DMS79 (cell line): ENCODE results near the gene NUMA1.

Experiments used
- DNase-seq: peaks from one replicate; lab custom pipeline; 2025; lab: John Stamatoyannopoulos, UW

NUMA1 gene

DNA sequence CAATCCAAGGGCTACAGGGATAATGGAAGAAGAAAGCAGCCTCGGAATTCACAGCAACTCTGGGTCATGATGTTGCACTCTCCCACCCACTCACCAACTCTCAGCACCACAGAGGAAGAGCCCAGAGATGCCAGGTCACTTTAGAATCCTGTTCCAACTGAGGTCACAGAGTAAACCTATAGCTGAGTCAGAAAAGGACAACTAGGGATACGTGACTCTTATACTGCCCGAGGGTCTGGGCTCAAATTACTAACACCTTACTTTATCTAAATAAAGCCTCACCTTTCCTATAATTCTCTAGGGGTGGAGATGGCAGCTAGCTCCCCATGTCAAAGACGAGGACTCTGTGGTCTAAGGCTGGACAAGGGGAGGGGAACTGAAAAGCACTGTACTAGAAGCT lies 57.0 kb downstream of the NUMA1 start:
- DNase-seq = no peak

DNA sequence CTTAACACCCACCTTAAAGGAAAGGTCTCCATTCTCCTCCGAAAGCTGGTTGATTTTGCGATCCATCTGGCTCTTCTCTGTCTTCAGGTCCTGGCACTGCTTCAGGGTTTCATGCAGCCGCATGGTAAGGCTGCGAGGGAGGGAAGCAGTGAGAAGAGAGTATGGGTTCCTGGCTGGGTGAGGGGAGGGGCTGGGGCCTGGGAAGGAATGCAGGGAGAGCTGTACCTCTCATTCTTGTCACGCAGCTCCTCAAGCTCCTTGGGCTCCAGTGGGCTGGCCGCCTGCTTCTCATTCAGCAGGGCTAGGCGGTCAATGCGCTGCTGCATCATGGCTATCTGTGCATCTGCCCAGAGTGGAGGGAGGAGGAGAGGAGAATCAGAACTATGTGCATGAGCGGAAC lies 62.2 kb downstream of the NUMA1 start:
- DNase-seq = no peak

DNA sequence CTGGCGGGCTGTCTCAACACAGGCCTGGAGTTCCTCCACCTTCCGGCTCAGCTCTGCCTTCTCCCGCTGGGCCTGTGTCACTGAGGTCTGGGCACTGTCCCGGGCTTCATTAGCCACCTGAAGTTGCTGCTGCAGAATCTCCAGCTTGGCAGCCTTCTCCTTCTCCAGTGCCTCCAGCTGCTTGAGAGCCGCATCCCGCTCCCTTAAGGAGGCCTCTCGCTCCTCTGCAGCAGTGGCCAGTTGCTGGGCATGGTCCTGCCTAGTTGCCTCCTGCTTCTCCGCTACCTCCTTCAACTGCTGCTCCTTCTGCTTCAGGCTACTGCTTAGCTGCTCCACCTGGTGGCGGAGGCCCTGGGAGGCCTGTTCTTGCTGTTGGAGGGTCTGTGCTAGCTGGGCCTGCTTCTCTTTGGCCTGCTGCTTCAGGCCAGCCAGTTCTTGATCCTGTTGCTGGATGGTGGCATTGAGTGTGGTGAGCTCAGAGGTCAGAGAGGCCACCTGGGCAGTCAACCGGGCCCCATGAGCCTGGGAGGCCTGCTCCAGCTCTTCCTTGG lies 64.8 kb downstream of the NUMA1 start:
- DNase-seq = no peak

- DNase-seq = no peak
These were observed 65.5 kb downstream of the NUMA1 start for GRCh38 chr11:72014761-72015320.

GRCh38 chr11:72013765-72014711 lies 66.3 kb downstream of the NUMA1 start:
- DNase-seq = no peak

- no peak for DNase-seq
These were observed 67.2 kb downstream of the NUMA1 start for GRCh38 chr11:72012897-72013721.

DNA sequence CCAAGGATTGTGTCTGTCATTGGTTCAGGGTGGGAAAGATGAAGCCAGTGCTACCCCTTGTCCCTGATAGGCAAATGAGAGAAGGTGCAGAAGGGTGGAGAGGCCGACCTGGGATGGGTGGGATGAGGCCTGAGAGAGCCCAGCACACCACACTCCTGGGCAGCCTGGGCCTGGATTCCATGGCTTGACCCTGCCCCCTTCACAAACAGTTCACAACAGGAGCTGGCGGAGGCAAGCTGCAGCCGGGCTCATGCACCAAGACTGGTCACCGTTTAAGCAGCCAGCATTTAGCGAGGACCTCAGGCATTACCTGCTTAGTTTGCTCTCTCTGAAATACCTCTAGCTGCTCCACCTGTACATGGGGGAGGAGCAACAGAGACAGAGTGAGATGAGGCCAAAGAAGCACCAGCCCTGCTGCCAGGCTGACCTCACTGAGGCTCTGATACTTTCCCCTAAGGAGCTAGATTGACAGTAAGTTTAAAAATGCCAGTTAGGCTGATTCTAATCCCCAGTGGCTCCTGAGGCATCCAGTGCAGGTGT lies 68.2 kb downstream of the NUMA1 start:
- DNase-seq = no peak

DNA sequence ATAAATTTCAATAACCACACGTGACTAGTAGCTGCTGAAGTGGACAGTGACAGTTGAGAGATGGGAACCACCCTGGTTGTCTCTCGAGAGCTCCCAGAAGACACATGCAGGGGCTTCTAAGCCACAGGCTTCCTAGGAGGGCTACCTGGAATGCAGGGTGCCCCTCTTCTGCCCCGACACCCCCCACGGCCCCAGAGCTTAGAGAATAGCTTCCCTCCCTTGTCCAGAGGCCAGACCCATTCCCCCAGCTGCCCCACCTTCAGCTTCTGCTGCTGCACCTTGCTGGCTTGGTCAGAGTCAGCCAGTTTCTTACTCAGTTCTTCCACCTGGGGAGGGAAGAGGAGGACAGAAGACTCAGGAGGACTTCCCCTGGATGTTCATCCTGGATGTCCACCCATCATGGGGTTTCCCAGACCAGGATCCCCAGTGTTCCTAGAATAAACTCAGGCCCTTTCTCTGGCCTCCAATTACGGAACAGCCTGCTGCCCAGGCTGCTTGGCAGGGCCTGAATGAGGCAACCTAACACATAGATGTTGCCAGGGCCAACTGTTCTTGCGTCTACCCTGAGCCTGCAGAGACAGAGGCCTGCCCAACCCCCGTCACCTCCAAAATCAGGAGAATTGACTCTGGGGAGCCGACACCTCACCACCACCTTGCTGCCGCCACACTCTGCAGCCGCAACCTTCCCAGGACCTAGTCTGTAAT lies 69.7 kb downstream of the NUMA1 start:
- no peak for DNase-seq

- no peak for DNase-seq
These were observed 71.2 kb downstream of the NUMA1 start for GRCh38 chr11:72009156-72009555.

DNA sequence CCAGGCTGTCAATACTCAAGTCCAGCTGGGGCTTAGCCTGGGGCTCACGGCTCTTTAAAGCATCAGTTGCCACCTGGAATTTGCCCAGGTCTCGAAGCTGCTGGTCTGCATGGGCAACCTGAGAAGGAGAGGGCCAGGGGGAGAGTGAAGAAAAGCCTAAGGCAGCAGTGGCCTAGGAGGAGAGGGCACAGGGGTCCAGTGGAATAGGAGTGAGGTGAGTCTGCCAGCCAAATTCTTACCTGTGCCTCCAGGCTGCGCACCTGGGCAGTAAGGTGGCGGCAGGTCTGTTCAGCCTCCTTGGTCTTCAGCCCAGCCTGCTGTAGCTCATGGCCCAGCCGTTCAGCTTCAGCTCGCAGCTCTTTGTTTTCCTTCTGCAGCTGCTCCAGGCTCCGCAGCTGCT lies 71.6 kb downstream of the NUMA1 start:
- DNase-seq = no peak

GRCh38 chr11:72007587-72007986 lies 72.8 kb downstream of the NUMA1 start:
- no peak for DNase-seq

- DNase-seq = no peak
These were observed 73.3 kb downstream of the NUMA1 start for GRCh38 chr11:72007089-72007476.

DNA sequence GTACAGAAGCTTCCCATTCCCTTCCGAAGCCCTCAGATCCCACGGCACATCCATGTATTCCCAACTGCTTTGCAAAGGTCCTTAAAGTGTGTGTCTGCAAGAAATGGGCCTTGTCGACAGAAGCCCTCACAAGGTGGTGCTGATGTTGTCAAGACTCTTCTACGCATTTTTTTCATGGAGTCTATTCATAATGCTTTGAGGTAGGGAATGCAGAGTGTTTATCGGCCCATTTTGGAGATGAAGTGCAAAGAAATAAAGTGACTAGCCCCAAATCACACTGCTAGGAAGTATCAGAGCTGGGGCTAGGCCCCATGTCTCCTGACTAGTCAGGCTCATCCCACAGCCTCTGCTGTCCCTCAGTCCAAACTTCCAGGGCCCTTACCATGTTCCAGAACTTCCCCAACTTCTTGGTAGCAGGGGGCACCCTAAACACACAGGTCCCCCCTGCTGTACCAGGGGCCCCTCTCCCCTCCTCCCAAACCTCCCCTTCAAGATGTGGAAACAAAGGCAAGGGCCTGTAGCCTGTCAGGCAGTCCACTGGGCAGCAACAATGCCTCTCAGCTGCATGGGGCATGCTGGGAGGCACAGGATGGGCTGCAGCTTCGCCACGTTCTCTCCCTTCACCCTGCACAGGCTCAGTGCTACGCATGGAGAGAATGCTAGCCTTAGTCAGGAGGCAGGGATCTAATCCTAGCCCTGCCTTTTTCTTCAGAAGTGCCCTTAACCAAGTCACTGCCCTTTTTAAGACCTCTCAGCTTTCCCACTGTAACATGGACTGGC lies 73.8 kb downstream of the NUMA1 start:
- DNase-seq = no peak

GRCh38 chr11:72005347-72006260 lies 74.7 kb downstream of the NUMA1 start:
- peak; percentile 30 for DNase-seq

DNA sequence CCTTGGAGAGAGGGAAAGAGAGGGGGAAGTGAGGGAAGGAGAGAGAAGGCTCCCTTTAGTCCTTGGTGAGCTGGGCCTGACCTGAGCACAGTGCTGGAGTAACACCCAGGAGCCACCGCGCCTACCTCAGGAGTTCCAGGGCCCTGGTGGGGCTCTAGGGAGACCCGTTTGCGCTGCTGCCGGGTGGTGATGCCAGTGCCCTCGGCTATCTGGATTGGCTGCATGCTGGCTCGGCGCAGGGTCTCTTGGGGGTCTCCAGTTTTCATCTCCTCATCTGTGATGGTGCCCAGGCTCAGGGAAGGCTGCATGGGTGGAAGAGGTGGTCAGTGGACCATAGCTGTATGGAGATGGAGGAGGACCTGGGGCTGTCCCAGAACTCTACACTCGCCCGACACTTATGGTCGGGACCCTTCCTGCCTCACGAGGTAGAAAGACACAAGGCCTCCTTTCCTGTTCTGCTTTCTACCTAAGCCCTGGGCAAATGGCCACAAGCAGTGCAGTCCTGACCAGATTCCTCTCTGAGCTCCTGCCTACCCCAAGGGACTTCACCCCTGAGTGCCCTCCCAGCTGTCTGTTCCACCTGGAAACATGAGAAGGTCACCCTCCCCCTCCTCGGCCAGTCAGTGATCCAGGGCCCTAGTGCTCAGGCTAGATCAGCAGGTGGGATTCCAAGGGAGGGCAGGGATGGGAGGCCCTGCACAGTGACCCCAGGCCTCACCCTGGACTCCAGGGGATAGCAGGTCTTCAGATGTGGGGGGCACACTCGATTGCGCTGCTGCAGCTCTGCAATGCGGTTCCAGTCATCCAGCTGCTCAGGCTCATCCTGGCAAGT lies 75.6 kb downstream of the NUMA1 start:
- no peak for DNase-seq

DNA sequence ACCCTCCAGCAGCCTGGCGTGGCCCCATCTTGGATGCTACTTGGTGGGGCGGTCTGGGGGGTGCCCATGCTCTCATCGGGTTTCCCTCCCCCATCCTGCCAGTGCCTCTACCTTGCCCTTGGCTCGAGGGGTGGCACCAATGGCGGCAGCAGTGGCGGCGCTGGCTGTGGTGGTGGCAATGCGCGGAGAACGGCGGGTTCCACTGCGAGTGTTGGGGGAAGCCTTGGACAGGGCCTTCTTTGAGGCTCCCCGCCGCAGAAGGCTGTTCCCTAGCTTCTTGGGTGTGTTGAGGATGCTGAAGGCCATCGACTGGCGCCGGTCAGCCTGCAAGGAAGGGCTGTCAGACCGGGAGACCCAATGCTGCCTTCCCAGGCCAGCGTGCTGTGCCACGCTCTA lies 76.6 kb downstream of the NUMA1 start:
- no peak for DNase-seq

- DNase-seq = no peak
These were observed 77.2 kb downstream of the NUMA1 start for GRCh38 chr11:72002841-72003775.
